HG02884 (cell line): ENCODE measurements around the gene LDHD.
"Not testable (repeated sequence)": the region's sequence is repeated elsewhere in the genome, so short reads cannot be mapped to it uniquely, and the experiment has no call there.

Experiments used
- ATAC-seq: cut with Tn5 transposase; IDR thresholded peaks from one replicate; pipeline ENCODE4 v1.9.1; 2021; ENCODE audit warnings: mild to moderate bottlenecking, moderate library complexity; ENCODE audit not compliant: unreplicated experiment

LDHD gene

GRCh38 chr16:75116081-75116910, at the start of gene LDHD:
LDHD (minus strand) TSS chr16:75116780; CDS start chr16:75116720, 60 bp downstream.
- ATAC-seq: no peak

- ATAC-seq: no peak
Measured at GRCh38 chr16:75160386-75160785, 43.8 kb upstream of the LDHD start.

- no peak for ATAC-seq
Measured at GRCh38 chr16:75152635-75153034, 36.1 kb upstream of the LDHD start.

- no peak for ATAC-seq
Measured at GRCh38 chr16:75151798-75152197, 35.2 kb upstream of the LDHD start.

GRCh38 chr16:75148311-75149195, 32.0 kb upstream of the LDHD start, which contains the start of gene ZFP1:
ZFP1 (plus strand) TSS chr16:75148524; CDS start chr16:75152952, 4,428 bp downstream.
- peak; percentile 72 for ATAC-seq

- no peak for ATAC-seq
Measured at GRCh38 chr16:75147968-75148310, 31.4 kb upstream of the LDHD start.

- ATAC-seq: no peak
Measured at GRCh38 chr16:75143941-75144340, 27.4 kb upstream of the LDHD start.

- no peak for ATAC-seq
Measured at GRCh38 chr16:75139498-75139897, 22.9 kb upstream of the LDHD start.

GRCh38 chr16:75138636-75139035, 22.1 kb upstream of the LDHD start:
- no peak for ATAC-seq

GRCh38 chr16:75138233-75138632, 21.7 kb upstream of the LDHD start:
- no peak for ATAC-seq

GRCh38 chr16:75131081-75131480, 14.5 kb upstream of the LDHD start:
- no peak for ATAC-seq

GRCh38 chr16:75130150-75130771, 13.7 kb upstream of the LDHD start:
- no peak for ATAC-seq

GRCh38 chr16:75129421-75130149, 13.0 kb upstream of the LDHD start:
- ATAC-seq: not testable (repeated sequence)

- ATAC-seq: no peak
Measured at GRCh38 chr16:75127713-75128415, 11.3 kb upstream of the LDHD start.

- ATAC-seq: no peak
Measured at GRCh38 chr16:75122609-75123008, 6.0 kb upstream of the LDHD start.

- no peak for ATAC-seq
Measured at GRCh38 chr16:75121949-75122568, 5.5 kb upstream of the LDHD start.

- ATAC-seq: no peak
Measured at GRCh38 chr16:75120253-75120652, 3.7 kb upstream of the LDHD start.

GRCh38 chr16:75118943-75119539, 2.5 kb upstream of the LDHD start:
- no peak for ATAC-seq

- ATAC-seq: no peak
Measured at GRCh38 chr16:75116911-75117245, 298 bp upstream of the LDHD start.
